Measurements from ENCODE around the gene PDZRN4.
"Not testable (repeated sequence)": the region's sequence is repeated elsewhere in the genome, so short reads cannot be mapped to it uniquely, and the experiment has no call there.

The PDZRN4 gene

DNA sequence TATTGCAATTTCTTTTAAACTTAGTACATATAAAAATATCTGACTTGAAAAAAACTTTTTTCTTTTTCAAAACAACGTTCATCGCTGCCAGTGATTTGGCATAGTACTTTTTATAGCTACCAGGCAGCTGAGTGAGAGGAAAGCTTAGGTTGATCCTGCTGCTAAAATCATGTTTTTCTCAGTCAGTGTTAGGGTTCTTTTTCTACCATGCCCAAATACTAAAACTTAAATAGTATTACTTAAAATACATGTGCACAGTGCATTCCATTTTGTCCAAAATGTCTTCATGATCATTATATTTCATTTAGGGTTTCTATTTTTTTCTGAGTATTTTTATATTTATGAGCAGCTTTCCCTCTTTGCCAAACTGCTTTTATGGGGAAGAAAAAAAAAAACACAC is 123.8 kb downstream of the PDZRN4 start:
- Histone ChIP-seq H2AFZ (ENCODE audit: low read depth, low read length, severe bottlenecking) (no peak overlapping the region), H3K27ac (ENCODE audit: low read depth, low read length) (no peak overlapping the region), H3K4me2 (ENCODE audit: low read depth, low read length, poor library complexity, severe bottlenecking) (no peak overlapping the region), H3K4me3 (ENCODE audit: insufficient read depth, low read length, poor library complexity, severe bottlenecking) (no peak overlapping the region), H3K9me2 (replicated peaks; ENCODE audit: insufficient read depth, low read length) (no peaks in the 10 kb centered on the region), H3K9me3 (ENCODE audit: insufficient read depth, low read length) (no peaks in the 10 kb centered on the region), H4K20me1 (ENCODE audit: low read depth, low read length) (no peaks in the 10 kb centered on the region), H3K36me3 (ENCODE audit: low read length) (no peaks in the 10 kb centered on the region), H3F3A (ENCODE audit: insufficient read depth) (no peaks in the 10 kb centered on the region), H3K27me3 (ENCODE audit: low read length) (no peaks in the 10 kb centered on the region), H3K9ac (ENCODE audit: low read length) (no peak overlapping the region), H3K79me2 (ENCODE audit: insufficient read depth, low read length) (no peaks in the 10 kb centered on the region)
- TF ChIP-seq, protein P1, sequence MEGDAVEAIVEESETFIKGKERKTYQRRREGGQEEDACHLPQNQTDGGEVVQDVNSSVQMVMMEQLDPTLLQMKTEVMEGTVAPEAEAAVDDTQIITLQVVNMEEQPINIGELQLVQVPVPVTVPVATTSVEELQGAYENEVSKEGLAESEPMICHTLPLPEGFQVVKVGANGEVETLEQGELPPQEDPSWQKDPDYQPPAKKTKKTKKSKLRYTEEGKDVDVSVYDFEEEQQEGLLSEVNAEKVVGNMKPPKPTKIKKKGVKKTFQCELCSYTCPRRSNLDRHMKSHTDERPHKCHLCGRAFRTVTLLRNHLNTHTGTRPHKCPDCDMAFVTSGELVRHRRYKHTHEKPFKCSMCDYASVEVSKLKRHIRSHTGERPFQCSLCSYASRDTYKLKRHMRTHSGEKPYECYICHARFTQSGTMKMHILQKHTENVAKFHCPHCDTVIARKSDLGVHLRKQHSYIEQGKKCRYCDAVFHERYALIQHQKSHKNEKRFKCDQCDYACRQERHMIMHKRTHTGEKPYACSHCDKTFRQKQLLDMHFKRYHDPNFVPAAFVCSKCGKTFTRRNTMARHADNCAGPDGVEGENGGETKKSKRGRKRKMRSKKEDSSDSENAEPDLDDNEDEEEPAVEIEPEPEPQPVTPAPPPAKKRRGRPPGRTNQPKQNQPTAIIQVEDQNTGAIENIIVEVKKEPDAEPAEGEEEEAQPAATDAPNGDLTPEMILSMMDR (IDR thresholded peaks at IDR 0.05; ENCODE audit: insufficient read depth, low read length, poor library complexity, severe bottlenecking) = no peak

DNA sequence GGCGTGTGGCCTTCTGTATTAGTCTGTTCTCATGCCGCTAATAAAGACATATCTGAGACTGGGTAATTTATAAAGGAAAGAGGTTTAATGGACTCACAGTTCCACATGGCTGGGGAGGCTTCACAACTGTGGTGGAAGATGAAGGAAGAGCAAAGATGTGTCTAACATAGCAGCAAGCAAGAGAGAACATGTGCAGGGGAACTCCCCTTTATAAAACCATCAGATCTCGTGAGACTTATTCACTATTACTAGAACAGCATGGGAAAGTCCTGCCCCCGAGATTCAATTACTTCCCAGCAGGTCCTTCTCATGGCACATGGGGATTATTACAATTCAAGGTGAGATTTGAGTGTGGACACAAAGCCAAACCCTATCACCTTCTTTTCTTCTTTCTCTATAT is 124.3 kb downstream of the PDZRN4 start:
- H3K4me2 ChIP-seq (ENCODE audit: low read depth, low read length, poor library complexity, severe bottlenecking); H4K20me1 ChIP-seq (ENCODE audit: low read depth, low read length); H3K9me2 ChIP-seq (replicated peaks; ENCODE audit: insufficient read depth, low read length); H2AFZ ChIP-seq (ENCODE audit: low read depth, low read length, severe bottlenecking); H3K9ac ChIP-seq (ENCODE audit: low read length); H3K79me2 ChIP-seq (ENCODE audit: insufficient read depth, low read length); H3K4me3 ChIP-seq (ENCODE audit: insufficient read depth, low read length, poor library complexity, severe bottlenecking); H3K27me3 ChIP-seq (ENCODE audit: low read length); H3K27ac ChIP-seq (ENCODE audit: low read depth, low read length); H3K36me3 ChIP-seq (ENCODE audit: low read length); H3K9me3 ChIP-seq (ENCODE audit: insufficient read depth, low read length); H3F3A ChIP-seq (ENCODE audit: insufficient read depth): not testable (repeated sequence)

DNA sequence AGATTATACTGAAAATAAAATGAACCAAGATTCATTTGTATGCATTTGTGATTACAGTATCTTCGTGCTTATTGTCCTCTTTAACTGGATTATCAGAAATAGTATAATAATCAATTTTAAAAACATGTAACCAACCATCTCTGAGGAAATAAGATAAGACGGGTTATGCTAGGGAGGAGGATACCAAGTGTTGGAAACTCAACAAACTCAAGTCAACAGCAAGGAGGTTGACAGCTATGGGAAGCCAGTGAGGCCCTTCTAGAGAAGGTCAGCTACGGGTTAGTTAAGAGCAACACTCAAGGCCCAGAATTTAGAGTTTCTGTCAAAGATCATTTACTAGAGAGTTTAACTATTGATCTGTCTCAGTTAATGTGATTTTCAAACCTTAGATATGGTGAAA is 137.2 kb downstream of the PDZRN4 start:
- H3K27me3 ChIP-seq (ENCODE audit: low read length) = no peaks in the 10 kb centered on the region
- no peak overlapping the region for H3K27ac ChIP-seq (ENCODE audit: low read depth, low read length)
- TF ChIP-seq, protein P1 (IDR thresholded peaks at IDR 0.05; ENCODE audit: insufficient read depth, low read length, poor library complexity, severe bottlenecking) = no peak
- TF ChIP-seq EZH2phosphoT487 (conservative IDR thresholded peaks at IDR 0.05; ENCODE audit: low read length) = no peak
- H3K9me3 ChIP-seq (ENCODE audit: insufficient read depth, low read length) = no peaks in the 10 kb centered on the region
- H3K36me3 ChIP-seq (ENCODE audit: low read length) = no peaks in the 10 kb centered on the region
- H3K9ac ChIP-seq (ENCODE audit: low read length) = no peak overlapping the region
- H2AFZ ChIP-seq (ENCODE audit: low read depth, low read length, severe bottlenecking) = no peak overlapping the region
- no peaks in the 10 kb centered on the region for H3K79me2 ChIP-seq (ENCODE audit: insufficient read depth, low read length)
- H3F3A ChIP-seq (ENCODE audit: insufficient read depth) = no peaks in the 10 kb centered on the region
- H4K20me1 ChIP-seq (ENCODE audit: low read depth, low read length) = no peaks in the 10 kb centered on the region
- H3K4me2 ChIP-seq (ENCODE audit: low read depth, low read length, poor library complexity, severe bottlenecking) = no peak overlapping the region
- H3K4me3 ChIP-seq (ENCODE audit: insufficient read depth, low read length, poor library complexity, severe bottlenecking) = no peak overlapping the region
- H3K9me2 ChIP-seq (replicated peaks; ENCODE audit: insufficient read depth, low read length) = no peaks in the 10 kb centered on the region

DNA sequence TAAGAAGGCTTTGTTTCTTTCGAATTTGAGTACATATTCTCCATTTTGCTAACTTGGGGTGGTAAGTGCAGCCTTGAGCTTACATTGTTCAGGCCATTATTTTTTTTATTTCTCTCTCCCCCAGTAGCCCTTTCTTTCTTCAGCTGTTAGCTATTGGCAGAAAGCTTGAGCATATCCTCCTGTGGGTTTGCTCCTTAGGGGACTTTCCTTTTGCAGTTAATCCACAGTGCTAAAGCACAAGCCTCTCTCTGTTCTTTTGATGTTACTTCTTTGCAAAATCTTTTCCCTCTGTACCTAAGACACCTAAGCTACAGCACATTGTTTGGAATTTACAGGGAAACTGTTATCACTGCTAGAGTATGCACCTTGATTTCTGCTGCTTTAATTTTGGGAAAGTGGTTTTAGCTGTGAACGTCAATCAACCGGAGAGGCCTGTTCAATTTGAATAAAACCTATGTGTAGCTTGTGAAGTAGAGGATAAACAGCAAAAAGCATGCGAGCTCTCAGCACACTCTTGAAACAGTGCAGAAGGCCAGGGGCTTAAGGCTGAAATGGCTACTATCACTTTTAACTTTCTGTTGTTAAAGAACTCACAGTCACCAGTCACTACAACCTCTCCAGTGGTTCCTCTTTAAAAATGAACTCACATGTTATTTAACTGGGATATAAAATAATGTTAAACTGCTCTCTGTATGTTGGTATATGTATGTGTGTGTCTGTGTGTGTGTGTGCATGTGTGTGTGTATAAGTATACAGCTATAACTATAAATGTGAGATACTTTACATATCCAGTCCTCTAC is 139.2 kb downstream of the PDZRN4 start:
- TF ChIP-seq, protein P1 (IDR thresholded peaks at IDR 0.05; ENCODE audit: insufficient read depth, low read length, poor library complexity, severe bottlenecking) = no peak
- TF ChIP-seq EZH2phosphoT487 (conservative IDR thresholded peaks at IDR 0.05; ENCODE audit: low read length) = no peak
- H3K27me3 ChIP-seq (ENCODE audit: low read length) = no peaks in the 10 kb centered on the region
- no peak overlapping the region for H3K4me2 ChIP-seq (ENCODE audit: low read depth, low read length, poor library complexity, severe bottlenecking)
- H3K27ac ChIP-seq (ENCODE audit: low read depth, low read length) = no peak overlapping the region
- H4K20me1 ChIP-seq (ENCODE audit: low read depth, low read length) = no peaks in the 10 kb centered on the region
- H3K9ac ChIP-seq (ENCODE audit: low read length) = no peak overlapping the region
- no peaks in the 10 kb centered on the region for H3K36me3 ChIP-seq (ENCODE audit: low read length)
- no peaks in the 10 kb centered on the region for H3K79me2 ChIP-seq (ENCODE audit: insufficient read depth, low read length)
- H2AFZ ChIP-seq (ENCODE audit: low read depth, low read length, severe bottlenecking) = no peak overlapping the region
- no peaks in the 10 kb centered on the region for H3K9me2 ChIP-seq (replicated peaks; ENCODE audit: insufficient read depth, low read length)
- no peak overlapping the region for H3K4me3 ChIP-seq (ENCODE audit: insufficient read depth, low read length, poor library complexity, severe bottlenecking)
- no peaks in the 10 kb centered on the region for H3K9me3 ChIP-seq (ENCODE audit: insufficient read depth, low read length)
- H3F3A ChIP-seq (ENCODE audit: insufficient read depth) = no peaks in the 10 kb centered on the region
